ENCODE results near the gene ERICH2.

The ERICH2 gene

GRCh38 chr2:170816504-170817092 is 46.4 kb downstream of the ERICH2 start, which contains the start of gene GAD1:
GAD1 (plus strand) TSS chr2:170816887; CDS start chr2:170818592, 1,705 bp downstream.
- H3K27me3 ChIP-seq (ENCODE audit: control insufficient read depth in 1 of 2, insufficient read depth in 2 of 2, low read length in 2 of 2) = peaks cover 74 to 82% of the 10 kb centered on the region in 2 donors
- no peaks in the 10 kb centered on the region for H3K36me3 ChIP-seq (ENCODE audit: control insufficient read depth in 1 of 2, insufficient read depth in 2 of 2, low read length in 2 of 2)
- H3K27ac ChIP-seq (ENCODE audit: low read depth, low read length) = no peak within 1 kb of the TSS
- H3K4me1 ChIP-seq (ENCODE audit: control insufficient read depth in 1 of 2, insufficient read depth in 2 of 2, low read length in 2 of 2) = peaks cover 26 to 46% of the 10 kb centered on the region in 2 donors
- H3K4me3 ChIP-seq (ENCODE audit: low read depth in 1 of 2, low read length in 2 of 2) = peak within 1 kb of the TSS; percentile 61 to 68
- no peaks in the 10 kb centered on the region for H3K9me3 ChIP-seq (ENCODE audit: control insufficient read depth in 1 of 2, low read length in 2 of 2)
- H3K9ac ChIP-seq (ENCODE audit: low read depth in 1 of 2, low read length in 2 of 2) = no peak within 1 kb of the TSS

GRCh38 chr2:170817093-170818035 is 47.2 kb downstream of the ERICH2 start:
- Histone ChIP-seq H3K27ac (ENCODE audit: low read depth, low read length) (no peak overlapping the region), H3K27me3 (ENCODE audit: control insufficient read depth in 1 of 2, insufficient read depth in 2 of 2, low read length in 2 of 2) (peaks cover 82 to 89% of the 10 kb centered on the region in 2 donors), H3K4me3 (ENCODE audit: low read depth in 1 of 2, low read length in 2 of 2) (peak overlapping the region; percentile 61 to 68), H3K4me1 (ENCODE audit: control insufficient read depth in 1 of 2, insufficient read depth in 2 of 2, low read length in 2 of 2) (peaks cover 34 to 53% of the 10 kb centered on the region in 2 donors), H3K9ac (ENCODE audit: low read depth in 1 of 2, low read length in 2 of 2) (no peak overlapping the region), H3K36me3 (ENCODE audit: control insufficient read depth in 1 of 2, insufficient read depth in 2 of 2, low read length in 2 of 2) (no peaks in the 10 kb centered on the region), H3K9me3 (ENCODE audit: control insufficient read depth in 1 of 2, low read length in 2 of 2) (no peaks in the 10 kb centered on the region)

DNA sequence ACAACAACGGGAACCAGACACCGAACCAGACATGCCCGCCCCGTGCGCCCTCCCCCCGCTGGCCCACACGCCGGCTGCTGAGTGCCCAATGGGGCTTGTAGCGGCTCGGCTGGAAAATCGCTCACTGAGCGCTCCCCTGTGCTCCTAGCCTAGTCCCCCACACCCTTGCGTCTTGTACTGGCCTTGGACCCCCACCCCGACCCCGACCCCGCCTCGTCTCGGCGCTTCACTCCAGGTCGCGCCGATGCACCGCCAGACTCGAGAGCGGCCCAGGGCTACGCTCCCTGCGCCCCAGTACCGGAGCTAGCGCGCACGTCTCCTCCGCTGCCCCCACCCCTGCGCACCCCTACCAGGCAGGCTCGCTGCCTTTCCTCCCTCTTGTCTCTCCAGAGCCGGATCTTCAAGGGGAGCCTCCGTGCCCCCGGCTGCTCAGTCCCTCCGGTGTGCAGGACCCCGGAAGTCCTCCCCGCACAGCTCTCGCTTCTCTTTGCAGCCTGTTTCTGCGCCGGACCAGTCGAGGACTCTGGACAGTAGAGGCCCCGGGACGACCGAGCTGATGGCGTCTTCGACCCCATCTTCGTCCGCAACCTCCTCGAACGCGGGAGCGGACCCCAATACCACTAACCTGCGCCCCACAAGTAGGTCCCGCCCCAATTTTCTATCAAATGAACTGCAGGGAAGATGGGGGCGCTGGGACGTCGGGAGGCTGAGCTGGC is 48.0 kb downstream of the ERICH2 start:
- Histone ChIP-seq H3K9me3 (ENCODE audit: control insufficient read depth in 1 of 2, low read length in 2 of 2) (no peaks in the 10 kb centered on the region), H3K4me1 (ENCODE audit: control insufficient read depth in 1 of 2, insufficient read depth in 2 of 2, low read length in 2 of 2) (peaks cover 38 to 61% of the 10 kb centered on the region in 2 donors), H3K27ac (ENCODE audit: low read depth, low read length) (no peak overlapping the region), H3K27me3 (ENCODE audit: control insufficient read depth in 1 of 2, insufficient read depth in 2 of 2, low read length in 2 of 2) (peaks cover 86 to 94% of the 10 kb centered on the region in 2 donors), H3K9ac (ENCODE audit: low read depth in 1 of 2, low read length in 2 of 2) (no peak overlapping the region), H3K4me3 (ENCODE audit: low read depth in 1 of 2, low read length in 2 of 2) (peak overlapping the region; percentile 44 to 64), H3K36me3 (ENCODE audit: control insufficient read depth in 1 of 2, insufficient read depth in 2 of 2, low read length in 2 of 2) (no peaks in the 10 kb centered on the region)

DNA sequence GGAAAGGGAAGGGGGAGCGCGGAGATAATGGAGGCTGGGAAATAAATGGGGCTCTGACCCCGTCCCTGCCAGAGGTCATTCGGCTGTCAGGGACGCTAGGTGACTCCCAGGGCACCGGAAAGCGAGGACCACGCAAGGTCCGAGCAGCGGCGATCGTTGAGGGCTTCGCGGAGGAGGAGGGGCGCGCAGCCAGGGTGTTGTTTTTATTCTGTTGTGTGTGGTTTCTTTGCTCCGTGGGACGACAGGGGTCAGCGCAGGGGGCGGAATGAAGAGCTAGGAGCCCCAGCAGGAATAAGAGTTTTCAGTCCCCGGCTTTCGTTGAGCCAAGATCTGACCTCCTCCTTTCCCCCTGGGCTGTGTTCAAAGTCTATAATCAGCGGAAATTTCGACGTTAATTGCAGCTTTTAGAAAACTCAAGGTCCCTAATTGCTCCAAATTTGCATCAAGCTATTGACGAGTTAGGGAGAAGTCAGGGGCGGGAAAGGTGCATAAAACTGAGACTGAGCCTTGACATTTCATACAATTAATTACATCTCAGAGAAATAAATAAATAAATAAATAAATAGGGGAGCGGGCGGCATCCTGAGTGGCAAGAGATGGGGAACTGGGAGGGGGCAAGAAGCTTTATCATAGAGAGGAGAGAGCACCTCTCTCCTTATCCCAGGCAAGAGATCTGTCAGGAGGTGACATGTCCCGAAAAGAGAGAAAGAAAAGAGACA is 48.7 kb downstream of the ERICH2 start:
- peaks cover 35 to 61% of the 10 kb centered on the region in 2 donors for H3K4me1 ChIP-seq (ENCODE audit: control insufficient read depth in 1 of 2, insufficient read depth in 2 of 2, low read length in 2 of 2)
- no peak overlapping the region for H3K4me3 ChIP-seq (ENCODE audit: low read depth in 1 of 2, low read length in 2 of 2)
- H3K36me3 ChIP-seq (ENCODE audit: control insufficient read depth in 1 of 2, insufficient read depth in 2 of 2, low read length in 2 of 2) = no peaks in the 10 kb centered on the region
- H3K27ac ChIP-seq (ENCODE audit: low read depth, low read length) = no peak overlapping the region
- no peak overlapping the region for H3K9ac ChIP-seq (ENCODE audit: low read depth in 1 of 2, low read length in 2 of 2)
- peaks cover 84 to 92% of the 10 kb centered on the region in 2 donors for H3K27me3 ChIP-seq (ENCODE audit: control insufficient read depth in 1 of 2, insufficient read depth in 2 of 2, low read length in 2 of 2)
- H3K9me3 ChIP-seq (ENCODE audit: control insufficient read depth in 1 of 2, low read length in 2 of 2) = no peaks in the 10 kb centered on the region

- Histone ChIP-seq H3K4me3 (ENCODE audit: low read depth in 1 of 2, low read length in 2 of 2) (peak overlapping the region; percentile 53 to 57), H3K9me3 (ENCODE audit: control insufficient read depth in 1 of 2, low read length in 2 of 2) (no peaks in the 10 kb centered on the region), H3K27ac (ENCODE audit: low read depth, low read length) (no peak overlapping the region), H3K36me3 (ENCODE audit: control insufficient read depth in 1 of 2, insufficient read depth in 2 of 2, low read length in 2 of 2) (no peaks in the 10 kb centered on the region), H3K9ac (ENCODE audit: low read depth in 1 of 2, low read length in 2 of 2) (no peak overlapping the region), H3K27me3 (ENCODE audit: control insufficient read depth in 1 of 2, insufficient read depth in 2 of 2, low read length in 2 of 2) (peaks cover 84 to 91% of the 10 kb centered on the region in 2 donors), H3K4me1 (ENCODE audit: control insufficient read depth in 1 of 2, insufficient read depth in 2 of 2, low read length in 2 of 2) (peaks cover 35 to 61% of the 10 kb centered on the region in 2 donors)
These were observed 49.8 kb downstream of the ERICH2 start for GRCh38 chr2:170819680-170820664.

DNA sequence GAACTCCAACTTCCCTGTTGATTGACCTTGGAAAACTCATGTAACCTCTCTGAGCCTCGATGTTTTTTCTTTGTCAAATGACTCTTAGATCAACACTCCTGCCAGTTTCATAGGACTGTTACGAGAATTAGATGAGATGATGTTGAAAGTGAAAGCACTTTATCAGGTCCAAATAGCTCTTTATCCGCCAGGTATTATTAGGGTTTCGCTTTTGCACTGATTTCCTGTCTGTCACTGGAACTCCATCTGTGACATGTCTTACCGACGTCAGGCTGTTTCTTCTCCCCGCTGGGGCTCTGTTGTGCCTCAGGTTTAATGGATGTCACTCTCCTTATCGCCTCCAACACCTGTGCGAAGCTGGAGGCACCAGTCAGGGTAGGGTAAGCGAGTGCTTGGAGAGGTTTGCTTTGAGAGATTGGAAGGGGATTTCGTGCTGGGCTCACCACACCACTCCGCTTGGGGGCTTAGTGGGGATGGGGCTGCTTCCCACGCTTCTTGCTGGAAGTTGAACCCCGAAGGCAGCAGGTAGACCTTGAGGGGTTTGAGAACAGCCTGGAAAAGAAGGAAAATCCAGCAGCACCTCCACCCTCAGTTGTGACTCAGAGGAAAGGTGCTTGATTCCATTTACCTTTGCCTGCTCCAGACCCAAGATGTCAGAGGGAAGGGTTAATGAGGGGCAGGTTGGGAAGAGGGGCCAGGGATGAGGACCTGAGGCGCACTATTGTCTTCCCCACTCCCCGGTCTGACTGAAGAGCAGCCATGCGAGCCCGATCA is 50.8 kb downstream of the ERICH2 start:
- peaks cover 33 to 55% of the 10 kb centered on the region in 2 donors for H3K4me1 ChIP-seq (ENCODE audit: control insufficient read depth in 1 of 2, insufficient read depth in 2 of 2, low read length in 2 of 2)
- peak overlapping the region; percentile 53 to 57 for H3K4me3 ChIP-seq (ENCODE audit: low read depth in 1 of 2, low read length in 2 of 2)
- H3K27ac ChIP-seq (ENCODE audit: low read depth, low read length) = no peak overlapping the region
- no peak overlapping the region for H3K9ac ChIP-seq (ENCODE audit: low read depth in 1 of 2, low read length in 2 of 2)
- no peaks in the 10 kb centered on the region for H3K36me3 ChIP-seq (ENCODE audit: control insufficient read depth in 1 of 2, insufficient read depth in 2 of 2, low read length in 2 of 2)
- H3K9me3 ChIP-seq (ENCODE audit: control insufficient read depth in 1 of 2, low read length in 2 of 2) = no peaks in the 10 kb centered on the region
- H3K27me3 ChIP-seq (ENCODE audit: control insufficient read depth in 1 of 2, insufficient read depth in 2 of 2, low read length in 2 of 2) = peaks cover 82 to 90% of the 10 kb centered on the region in 2 donors

GRCh38 chr2:170821531-170822289 is 51.5 kb downstream of the ERICH2 start:
- Histone ChIP-seq H3K9ac (ENCODE audit: low read depth in 1 of 2, low read length in 2 of 2) (no peak overlapping the region), H3K9me3 (ENCODE audit: control insufficient read depth in 1 of 2, low read length in 2 of 2) (no peaks in the 10 kb centered on the region), H3K27me3 (ENCODE audit: control insufficient read depth in 1 of 2, insufficient read depth in 2 of 2, low read length in 2 of 2) (peaks cover 80 to 86% of the 10 kb centered on the region in 2 donors), H3K4me1 (ENCODE audit: control insufficient read depth in 1 of 2, insufficient read depth in 2 of 2, low read length in 2 of 2) (peaks cover 27 to 50% of the 10 kb centered on the region in 2 donors), H3K4me3 (ENCODE audit: low read depth in 1 of 2, low read length in 2 of 2) (no peak overlapping the region), H3K36me3 (ENCODE audit: control insufficient read depth in 1 of 2, insufficient read depth in 2 of 2, low read length in 2 of 2) (no peaks in the 10 kb centered on the region), H3K27ac (ENCODE audit: low read depth, low read length) (no peak overlapping the region)
